Occipital lobe (tissue), 2 donors: ENCODE results near the gene FOXN3. TPM values are rescaled to one million over a fixed set of nuclear protein-coding genes. Genes with fewer than 3 reads are reported as not detected.
"Not testable (repeated sequence)": the region's sequence is repeated elsewhere in the genome, so short reads cannot be mapped to it uniquely, and the experiment has no call there.

Source experiments
- DNase-seq: peaks from one replicate; lab custom pipeline; 2025; lab: John Stamatoyannopoulos, UW
- total RNA-seq: library from RNA; depleted of rRNA; stranded (reverse); fragments of >200 nt; gene quantifications from one replicate; pipeline ENCODE4 v1.2.3, GENCODE V29; 2014

FOXN3 gene
- total RNA-seq, 1 donor from 2014 or later, result 36.8 TPM

- no peak for DNase-seq
Observed at GRCh38 chr14:89254166-89254909, 162.7 kb downstream of the FOXN3 start.

- no peak for DNase-seq
Observed at GRCh38 chr14:89252887-89253532, 164.0 kb downstream of the FOXN3 start.

GRCh38 chr14:89251061-89251460 is 166.0 kb downstream of the FOXN3 start:
- no peak for DNase-seq

GRCh38 chr14:89250655-89250975 is 166.4 kb downstream of the FOXN3 start:
- not testable (repeated sequence) for DNase-seq

GRCh38 chr14:89249972-89250654 is 166.9 kb downstream of the FOXN3 start:
- DNase-seq, result no peak

GRCh38 chr14:89249065-89249695 is 167.9 kb downstream of the FOXN3 start:
- no peak for DNase-seq

GRCh38 chr14:89248411-89249064 is 168.5 kb downstream of the FOXN3 start:
- no peak for DNase-seq

- DNase-seq, result no peak
Observed at GRCh38 chr14:89247457-89248122, 169.4 kb downstream of the FOXN3 start.

- no peak for DNase-seq
Observed at GRCh38 chr14:89246290-89246689, 170.7 kb downstream of the FOXN3 start.

GRCh38 chr14:89245802-89246201 is 171.2 kb downstream of the FOXN3 start:
- DNase-seq, result no peak

- DNase-seq, result no peak
Observed at GRCh38 chr14:89244720-89245119, 172.3 kb downstream of the FOXN3 start.

GRCh38 chr14:89243741-89244140 is 173.3 kb downstream of the FOXN3 start:
- DNase-seq, result no peak

GRCh38 chr14:89243286-89243685 is 173.7 kb downstream of the FOXN3 start:
- DNase-seq, result no peak

- no peak for DNase-seq
Observed at GRCh38 chr14:89242652-89243279, 174.3 kb downstream of the FOXN3 start.

GRCh38 chr14:89241934-89242651 is 174.9 kb downstream of the FOXN3 start:
- no peak for DNase-seq

GRCh38 chr14:89241257-89241656 is 175.8 kb downstream of the FOXN3 start:
- no peak for DNase-seq

- no peak for DNase-seq
Observed at GRCh38 chr14:89240414-89240813, 176.6 kb downstream of the FOXN3 start.

GRCh38 chr14:89239023-89239422 is 178.0 kb downstream of the FOXN3 start:
- no peak for DNase-seq

GRCh38 chr14:89237921-89238529 is 179.0 kb downstream of the FOXN3 start:
- no peak for DNase-seq

GRCh38 chr14:89236851-89237250 is 180.2 kb downstream of the FOXN3 start:
- no peak for DNase-seq
